ENCODE measurements around the gene FSD1. TPM values are rescaled to one million over a fixed set of nuclear protein-coding genes. Genes with fewer than 3 reads are reported as not detected.

The FSD1 gene
- total and polyA plus RNA-seq, 10 of the 15 experiments (the other 5 are each of a cell fraction or from before 2014, with no cell fraction given): 0.15 to 5.1 (median 4.0) TPM; not detected in 1

- TF ChIP-seq ZZZ3 (IDR thresholded peaks at IDR 0.05; ENCODE audit: control insufficient read depth, insufficient read length, low read depth): no peak
- TF ChIP-seq, protein P1, sequence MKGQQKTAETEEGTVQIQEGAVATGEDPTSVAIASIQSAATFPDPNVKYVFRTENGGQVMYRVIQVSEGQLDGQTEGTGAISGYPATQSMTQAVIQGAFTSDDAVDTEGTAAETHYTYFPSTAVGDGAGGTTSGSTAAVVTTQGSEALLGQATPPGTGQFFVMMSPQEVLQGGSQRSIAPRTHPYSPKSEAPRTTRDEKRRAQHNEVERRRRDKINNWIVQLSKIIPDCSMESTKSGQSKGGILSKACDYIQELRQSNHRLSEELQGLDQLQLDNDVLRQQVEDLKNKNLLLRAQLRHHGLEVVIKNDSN (IDR thresholded peaks at IDR 0.05; ENCODE audit: borderline replicate concordance, extremely low read length, insufficient read depth, low read depth, low read length): no peak
- no peak for TF ChIP-seq ATF7 (IDR thresholded peaks at IDR 0.05; ENCODE audit: low read depth)
Observed at GRCh38 chr19:4350111-4350510, 45.7 kb downstream of the FSD1 start (continued).

GRCh38 chr19:4350726-4351125 lies 46.3 kb downstream of the FSD1 start:
- ChIA-PET CTCF (interaction anchor here (0.6 kb wide), 1 partner anchor 78 kb away, joined by 3 read pairs; no protein-coding TSS in a partner anchor), POLR2A (no interaction called here), RAD21 (ENCODE audit: unreplicated experiment) (no interaction called here), SMC1A (ENCODE audit: uncharacterized antibody, unreplicated experiment) (no interaction called here)
- intact Hi-C loops (cut with micrococcal nuclease; ENCODE audit: unreplicated experiment) (no loop called here), in situ Hi-C loops (cut with MboI) (loop anchor here (5.0 kb wide), 1 partner anchor 83 kb away; no protein-coding TSS in a partner anchor)
- no peaks in the 10 kb centered on the region for H3K79me2 ChIP-seq (ENCODE audit: control insufficient read depth, insufficient read depth, low read length)
- no peak for DNase-seq (ENCODE audit: low read depth, low spot score)
- H3K4me3 ChIP-seq: no peak overlapping the region
- no peak for ATAC-seq
- WGBS (ENCODE audit: insufficient coverage, insufficient replicate concordance, low lambda C conversion rate, missing lambda C conversion rate): 91% methylated on average over 9 of the region's 9 CpGs
- TF ChIP-seq, protein P2, sequence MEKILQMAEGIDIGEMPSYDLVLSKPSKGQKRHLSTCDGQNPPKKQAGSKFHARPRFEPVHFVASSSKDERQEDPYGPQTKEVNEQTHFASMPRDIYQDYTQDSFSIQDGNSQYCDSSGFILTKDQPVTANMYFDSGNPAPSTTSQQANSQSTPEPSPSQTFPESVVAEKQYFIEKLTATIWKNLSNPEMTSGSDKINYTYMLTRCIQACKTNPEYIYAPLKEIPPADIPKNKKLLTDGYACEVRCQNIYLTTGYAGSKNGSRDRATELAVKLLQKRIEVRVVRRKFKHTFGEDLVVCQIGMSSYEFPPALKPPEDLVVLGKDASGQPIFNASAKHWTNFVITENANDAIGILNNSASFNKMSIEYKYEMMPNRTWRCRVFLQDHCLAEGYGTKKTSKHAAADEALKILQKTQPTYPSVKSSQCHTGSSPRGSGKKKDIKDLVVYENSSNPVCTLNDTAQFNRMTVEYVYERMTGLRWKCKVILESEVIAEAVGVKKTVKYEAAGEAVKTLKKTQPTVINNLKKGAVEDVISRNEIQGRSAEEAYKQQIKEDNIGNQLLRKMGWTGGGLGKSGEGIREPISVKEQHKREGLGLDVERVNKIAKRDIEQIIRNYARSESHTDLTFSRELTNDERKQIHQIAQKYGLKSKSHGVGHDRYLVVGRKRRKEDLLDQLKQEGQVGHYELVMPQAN (conservative IDR thresholded peaks at IDR 0.05): no peak
- TF ChIP-seq JUND (IDR thresholded peaks at IDR 0.05; ENCODE audit: low read depth, low read length) (no peak), IRF4 (IDR thresholded peaks at IDR 0.05; ENCODE audit: low read depth, low read length) (no peak), POLR2AphosphoS5 (IDR thresholded peaks at IDR 0.05; ENCODE audit: low read length) (no peak), NR2F1 (conservative IDR thresholded peaks at IDR 0.05) (no peak)
- H3K27me3 ChIP-seq (replicated peaks in 1 of 2; ENCODE audit: control insufficient read depth in 2 of 2, insufficient read depth in 2 of 2, low read length in 1 of 2): no peaks in the 10 kb centered on the region
- no peaks in the 10 kb centered on the region for H4K20me1 ChIP-seq (ENCODE audit: control insufficient read depth, insufficient read depth)
- peaks cover 0 to 1% of the 10 kb centered on the region in 2 experiments; a peak in 3 of 4 replicates for H3K36me3 ChIP-seq (ENCODE audit: control insufficient read depth in 2 of 2, insufficient read depth in 2 of 2, low read length in 1 of 2)
- no peaks in the 10 kb centered on the region for H3K9me3 ChIP-seq (replicated peaks; ENCODE audit: control insufficient read depth, insufficient read depth, low read length)
- H3K4me1 ChIP-seq (ENCODE audit: control insufficient read depth, insufficient read depth, low read length): no peaks in the 10 kb centered on the region
- BruUV-seq (replicated peaks): no TSS peak
- H2AFZ ChIP-seq (ENCODE audit: control insufficient read depth, low read depth, low read length): no peak overlapping the region
- no peak overlapping the region for H3K9ac ChIP-seq (ENCODE audit: control insufficient read depth, insufficient read depth, low read length)
- no peak overlapping the region for H3K4me2 ChIP-seq (ENCODE audit: control insufficient read depth, insufficient read depth)
- no peak overlapping the region for H3K27ac ChIP-seq (ENCODE audit: control insufficient read depth, insufficient read depth)
- no peak for FAIRE-seq
